Natural killer cell (primary cell): ENCODE data around the gene USH2A. TPM values are rescaled to one million over a fixed set of nuclear protein-coding genes. Genes with fewer than 3 reads are reported as not detected.

Source experiments
- ATAC-seq, 3 donors: fragments of 150-1000 bp in 2 of 3; fragments of 200-7000 bp in 1 of 3; cut with Tn5 transposase; 1 replicate in 1 of 3; 2 replicates in 2 of 3; pipeline ENCODE4 v1.10.0; 2021; ENCODE audit warnings: mild to moderate bottlenecking in 2 of 3, moderate library complexity in 2 of 3
- DNase-seq, 2 donors: peaks; one replicate each; pipeline versions ENCODE4 v3.0.0 to v3.0.0-alpha.2; 2013 to 2021; ENCODE audit warnings: mixed read lengths in 1 of 2
- H3K27ac ChIP-seq: one replicate; pipeline ENCODE4 v1.5.1; 2013; ENCODE audit warnings: mild to moderate bottlenecking, low read length
- H3K27me3 ChIP-seq: one replicate; pipeline ENCODE4 v1.6.1; 2013; ENCODE audit warnings: low read length; ENCODE audit not compliant: control insufficient read depth, insufficient read depth
- H3K36me3 ChIP-seq: one replicate; pipeline ENCODE4 v1.6.1; 2013; ENCODE audit warnings: low read length; ENCODE audit not compliant: control insufficient read depth, insufficient read depth
- H3K4me1 ChIP-seq: one replicate; pipeline ENCODE4 v1.6.1; 2013; ENCODE audit warnings: low read length; ENCODE audit not compliant: control insufficient read depth, insufficient read depth
- H3K4me3 ChIP-seq: one replicate; pipeline ENCODE4 v1.5.1; 2013; ENCODE audit warnings: low read length
- H3K9me3 ChIP-seq: one replicate; pipeline ENCODE4 v1.6.1; 2013; ENCODE audit warnings: low read length; ENCODE audit not compliant: control insufficient read depth, insufficient read depth
- H3K27ac Mint-ChIP-seq, 2 donors: one replicate each; pipeline ENCODE4 v1.8.0; 2022; ENCODE audit warnings: mild to moderate bottlenecking in 2 of 2, mixed read lengths in 2 of 2, moderate library complexity in 1 of 2
- H3K27me3 Mint-ChIP-seq, 2 donors: one replicate each; pipeline ENCODE4 v1.8.0; 2022; ENCODE audit warnings: low read depth in 2 of 2, mixed read lengths in 2 of 2
- H3K36me3 Mint-ChIP-seq: one replicate; pipeline ENCODE4 v1.8.0; 2022; ENCODE audit warnings: mixed read lengths
- H3K4me1 Mint-ChIP-seq, 2 donors: one replicate each; pipeline ENCODE4 v1.8.0; 2022; ENCODE audit warnings: mixed read lengths in 2 of 2
- H3K4me3 Mint-ChIP-seq: one replicate; pipeline ENCODE4 v1.8.0; 2022; ENCODE audit warnings: mild to moderate bottlenecking, moderate library complexity, mixed read lengths
- H3K9me3 Mint-ChIP-seq, 2 donors: one replicate each; pipeline ENCODE4 v1.8.0; 2022; ENCODE audit warnings: mixed read lengths in 2 of 2
- WGBS: methylation state at CpG from one replicate; pipeline ENCODE4 v1.1.7; 2013; ENCODE audit warnings: missing lambda C conversion rate; ENCODE audit not compliant: insufficient coverage; 5-methylcytosine and 5-hydroxymethylcytosine counted together
- intact Hi-C: fragments of 100-400 bp; cut with micrococcal nuclease; formaldehyde crosslinking; loops from one replicate; pipeline ENCODE4 v1.14.2; 2022
- total RNA-seq, 4 donors: library from RNA; stranded (reverse); fragments of 120-200 nt in 1 of 4; gene quantifications; one replicate each; pipeline versions ENCODE4 v1.2.3 to v1.2.4, GENCODE V29; 2013 to 2022
- TF ChIP-seq, protein P1 (sequence below): fragments of 200-600 bp; IDR thresholded peaks from one replicate; pipeline ENCODE4 v1.8.0; 2022; ENCODE audit warnings: antibody characterized with exemption

USH2A gene
- total RNA-seq, 3 donors from 2014 or later (not counting 1 experiment from before 2014, with no cell fraction given), result not detected

DNA sequence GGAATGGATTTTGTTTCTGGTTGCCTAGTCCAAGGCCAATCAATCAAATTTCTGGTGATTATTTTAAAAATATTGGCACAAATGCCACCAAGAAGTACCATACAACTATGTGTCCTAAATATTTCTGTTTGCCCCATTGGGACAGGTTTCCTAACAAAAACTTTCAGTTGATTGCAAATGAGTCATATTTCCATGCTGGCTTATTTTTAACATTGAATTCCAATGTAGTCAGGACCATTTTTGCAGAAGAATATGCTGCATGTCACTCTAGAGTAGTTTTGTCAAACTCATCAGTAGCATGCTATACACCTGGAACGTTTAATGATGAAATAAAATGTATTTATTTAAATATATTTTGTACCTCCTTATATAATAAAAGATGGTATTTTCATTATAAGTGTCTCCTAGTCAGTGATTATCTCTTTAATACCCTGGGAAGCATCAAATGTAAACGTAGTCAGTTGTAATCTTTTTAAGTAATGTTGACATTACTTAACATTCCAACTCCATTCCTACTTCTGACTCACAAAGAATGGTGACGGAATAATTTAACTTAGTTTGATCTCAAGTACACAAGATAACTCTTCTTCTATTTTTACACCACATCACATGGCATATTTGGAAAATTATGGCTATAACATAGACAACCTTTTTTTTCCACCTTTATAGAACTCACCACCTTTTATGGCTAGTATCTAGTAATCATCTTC lies 39.0 kb upstream of the USH2A start:
- H3K4me3 ChIP-seq, result no peak overlapping the region
- H3K4me1 Mint-ChIP-seq, result no peaks in the 10 kb centered on the region
- DNase-seq, result no peak
- no peak overlapping the region for H3K4me3 Mint-ChIP-seq
- TF ChIP-seq, protein P1, sequence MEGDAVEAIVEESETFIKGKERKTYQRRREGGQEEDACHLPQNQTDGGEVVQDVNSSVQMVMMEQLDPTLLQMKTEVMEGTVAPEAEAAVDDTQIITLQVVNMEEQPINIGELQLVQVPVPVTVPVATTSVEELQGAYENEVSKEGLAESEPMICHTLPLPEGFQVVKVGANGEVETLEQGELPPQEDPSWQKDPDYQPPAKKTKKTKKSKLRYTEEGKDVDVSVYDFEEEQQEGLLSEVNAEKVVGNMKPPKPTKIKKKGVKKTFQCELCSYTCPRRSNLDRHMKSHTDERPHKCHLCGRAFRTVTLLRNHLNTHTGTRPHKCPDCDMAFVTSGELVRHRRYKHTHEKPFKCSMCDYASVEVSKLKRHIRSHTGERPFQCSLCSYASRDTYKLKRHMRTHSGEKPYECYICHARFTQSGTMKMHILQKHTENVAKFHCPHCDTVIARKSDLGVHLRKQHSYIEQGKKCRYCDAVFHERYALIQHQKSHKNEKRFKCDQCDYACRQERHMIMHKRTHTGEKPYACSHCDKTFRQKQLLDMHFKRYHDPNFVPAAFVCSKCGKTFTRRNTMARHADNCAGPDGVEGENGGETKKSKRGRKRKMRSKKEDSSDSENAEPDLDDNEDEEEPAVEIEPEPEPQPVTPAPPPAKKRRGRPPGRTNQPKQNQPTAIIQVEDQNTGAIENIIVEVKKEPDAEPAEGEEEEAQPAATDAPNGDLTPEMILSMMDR, result no peak
- intact Hi-C loops, result no loop called here
- H3K27me3 Mint-ChIP-seq, result no peaks in the 10 kb centered on the region
- ATAC-seq, result no peak
- H3K27ac Mint-ChIP-seq, result no peak overlapping the region
- no peaks in the 10 kb centered on the region for H3K27me3 ChIP-seq
- H3K9me3 ChIP-seq, result peaks cover 2% of the 10 kb centered on the region
- no peaks in the 10 kb centered on the region for H3K36me3 ChIP-seq
- no peaks in the 10 kb centered on the region for H3K4me1 ChIP-seq
- H3K9me3 Mint-ChIP-seq, result peaks cover 5 to 13% of the 10 kb centered on the region in 2 donors
- H3K36me3 Mint-ChIP-seq, result peaks cover 6% of the 10 kb centered on the region
- 100% methylated on average over 1 of the region's 3 CpGs for WGBS
- no peak overlapping the region for H3K27ac ChIP-seq

DNA sequence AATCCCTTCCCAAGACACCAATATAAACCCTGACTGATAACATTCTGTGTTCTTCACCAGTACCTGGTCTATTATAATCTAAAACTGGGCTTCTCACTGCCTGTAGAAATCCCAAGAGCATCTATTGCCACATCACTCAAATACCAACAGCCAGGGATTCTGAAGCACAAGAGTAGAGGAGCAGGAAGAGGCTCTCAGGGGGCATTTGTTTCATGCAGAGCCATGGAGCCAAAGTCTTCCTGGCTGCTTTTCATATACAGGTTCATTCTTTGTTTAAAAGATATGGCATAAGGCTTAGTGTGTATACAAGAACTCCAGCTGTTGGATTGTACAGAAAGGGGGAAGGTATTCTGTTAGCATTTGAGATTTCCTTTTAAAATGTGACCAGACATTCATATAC lies 38.2 kb upstream of the USH2A start:
- Mint-ChIP-seq H3K9me3 (peaks cover 5 to 13% of the 10 kb centered on the region in 2 donors), H3K4me1 (no peaks in the 10 kb centered on the region), H3K27ac (no peak overlapping the region), H3K27me3 (no peaks in the 10 kb centered on the region), H3K4me3 (no peak overlapping the region), H3K36me3 (peaks cover 6% of the 10 kb centered on the region)
- DNase-seq (no peak), ATAC-seq (no peak)
- Histone ChIP-seq H3K9me3 (peaks cover 2% of the 10 kb centered on the region), H3K27ac (no peak overlapping the region), H3K27me3 (no peaks in the 10 kb centered on the region), H3K4me3 (no peak overlapping the region), H3K36me3 (no peaks in the 10 kb centered on the region), H3K4me1 (no peaks in the 10 kb centered on the region)
- TF ChIP-seq, protein P1, result no peak
- intact Hi-C loops, result no loop called here

DNA sequence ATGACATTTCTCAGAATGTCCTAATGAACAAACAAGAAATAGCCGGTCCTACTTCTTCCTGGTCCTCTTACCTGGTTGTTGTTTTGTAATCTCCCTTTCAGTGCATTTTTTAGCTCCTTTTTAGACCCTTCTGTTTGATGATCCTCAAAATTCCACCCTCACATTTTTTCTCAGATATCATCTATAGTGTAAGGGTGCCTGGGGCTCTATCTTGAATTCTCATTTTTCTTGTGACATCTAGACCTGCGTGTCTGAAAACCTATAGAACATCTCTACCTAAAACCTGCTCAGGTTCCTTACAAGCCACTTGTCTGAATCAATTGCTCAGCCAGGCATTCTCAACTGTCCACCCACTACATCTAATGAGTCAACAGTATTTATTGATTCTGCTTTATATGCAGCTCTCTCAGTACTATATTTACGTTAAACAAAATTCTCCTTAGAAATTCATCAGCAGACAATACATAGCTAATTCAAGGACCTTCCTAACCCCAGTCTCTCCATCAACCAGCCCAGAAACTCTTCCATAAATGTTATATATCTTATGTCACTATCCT lies 36.5 kb upstream of the USH2A start:
- peaks cover 7 to 15% of the 10 kb centered on the region in 2 donors for H3K9me3 Mint-ChIP-seq

More for the DNA sequence above, 36.5 kb upstream of the USH2A start:
- Mint-ChIP-seq H3K4me3 (no peak overlapping the region), H3K27ac (no peak overlapping the region), H3K4me1 (no peaks in the 10 kb centered on the region), H3K36me3 (peaks cover 6% of the 10 kb centered on the region), H3K27me3 (no peaks in the 10 kb centered on the region)
- Histone ChIP-seq H3K4me1 (no peaks in the 10 kb centered on the region), H3K27ac (no peak overlapping the region), H3K4me3 (no peak overlapping the region), H3K27me3 (no peaks in the 10 kb centered on the region), H3K36me3 (no peaks in the 10 kb centered on the region), H3K9me3 (peaks cover 2% of the 10 kb centered on the region)
- intact Hi-C loops, result no loop called here
- DNase-seq (no peak), ATAC-seq (no peak)
- TF ChIP-seq, protein P1, result no peak
- 84% methylated on average over 3 of the region's 3 CpGs for WGBS
